Measurements from ENCODE around the gene MBNL1.

- TF ChIP-seq, protein P1, sequence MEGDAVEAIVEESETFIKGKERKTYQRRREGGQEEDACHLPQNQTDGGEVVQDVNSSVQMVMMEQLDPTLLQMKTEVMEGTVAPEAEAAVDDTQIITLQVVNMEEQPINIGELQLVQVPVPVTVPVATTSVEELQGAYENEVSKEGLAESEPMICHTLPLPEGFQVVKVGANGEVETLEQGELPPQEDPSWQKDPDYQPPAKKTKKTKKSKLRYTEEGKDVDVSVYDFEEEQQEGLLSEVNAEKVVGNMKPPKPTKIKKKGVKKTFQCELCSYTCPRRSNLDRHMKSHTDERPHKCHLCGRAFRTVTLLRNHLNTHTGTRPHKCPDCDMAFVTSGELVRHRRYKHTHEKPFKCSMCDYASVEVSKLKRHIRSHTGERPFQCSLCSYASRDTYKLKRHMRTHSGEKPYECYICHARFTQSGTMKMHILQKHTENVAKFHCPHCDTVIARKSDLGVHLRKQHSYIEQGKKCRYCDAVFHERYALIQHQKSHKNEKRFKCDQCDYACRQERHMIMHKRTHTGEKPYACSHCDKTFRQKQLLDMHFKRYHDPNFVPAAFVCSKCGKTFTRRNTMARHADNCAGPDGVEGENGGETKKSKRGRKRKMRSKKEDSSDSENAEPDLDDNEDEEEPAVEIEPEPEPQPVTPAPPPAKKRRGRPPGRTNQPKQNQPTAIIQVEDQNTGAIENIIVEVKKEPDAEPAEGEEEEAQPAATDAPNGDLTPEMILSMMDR (IDR thresholded peaks at IDR 0.05): no peak
- no peak for TF ChIP-seq POLR2A (IDR thresholded peaks at IDR 0.05)
Observed at GRCh38 chr3:152349392-152349791, 80.7 kb downstream of the MBNL1 start.
